H9 (cell line): Measurements from ENCODE around the gene SMC1B. TPM values are rescaled to one million over a fixed set of nuclear protein-coding genes. Genes with fewer than 3 reads are reported as not detected.

ENCODE experiments used
- DNase-seq: peaks from one replicate; pipeline ENCODE4 v3.0.0-alpha.2; 2017
- H2AFZ ChIP-seq: one replicate; pipeline ENCODE4 v1.6.1; 2013; ENCODE audit warnings: mild to moderate bottlenecking, low read length, control low read depth, moderate library complexity
- H2AK5ac ChIP-seq: 2 replicates; pipeline ENCODE4 v1.6.1; 2013; ENCODE audit warnings: low read length, control low read depth, mixed read lengths; ENCODE audit not compliant: insufficient read length
- H2BK120ac ChIP-seq: one replicate; pipeline ENCODE4 v1.6.1; 2013; ENCODE audit warnings: low read depth, mild to moderate bottlenecking, low read length, control low read depth, inconsistent platforms; ENCODE audit not compliant: poor library complexity, severe bottlenecking
- H2BK12ac ChIP-seq: 2 replicates; pipeline ENCODE4 v1.6.1; 2013; ENCODE audit warnings: low read length, control low read depth, mixed read lengths, low read depth; ENCODE audit not compliant: insufficient read length
- H2BK15ac ChIP-seq: 2 replicates; pipeline ENCODE4 v1.6.1; 2013; ENCODE audit warnings: low read depth, low read length, control low read depth
- H2BK20ac ChIP-seq: one replicate; pipeline ENCODE4 v1.6.1; 2013; ENCODE audit warnings: low read depth, mild to moderate bottlenecking, low read length, control low read depth, inconsistent platforms; ENCODE audit not compliant: poor library complexity, severe bottlenecking
- H2BK5ac ChIP-seq: 2 replicates; pipeline ENCODE4 v1.6.1; 2013; ENCODE audit warnings: low read length, control low read depth, mixed read lengths; ENCODE audit not compliant: insufficient read length
- H3K14ac ChIP-seq: 2 replicates; pipeline ENCODE4 v1.6.1; 2013; ENCODE audit warnings: low read length, control low read depth; ENCODE audit not compliant: insufficient read depth
- H3K18ac ChIP-seq: 2 replicates; pipeline ENCODE4 v1.6.1; 2013; ENCODE audit warnings: low read depth, mild to moderate bottlenecking, mixed read lengths, low read length, control low read depth; ENCODE audit not compliant: insufficient read length
- H3K23ac ChIP-seq: 2 replicates; pipeline ENCODE4 v1.6.1; 2013; ENCODE audit warnings: low read length, control low read depth, mixed read lengths, low read depth; ENCODE audit not compliant: insufficient read length
- H3K23me2 ChIP-seq: 2 replicates; pipeline ENCODE4 v1.6.1; 2013; ENCODE audit warnings: low read depth, mild to moderate bottlenecking, mixed read lengths, low read length, control low read depth; ENCODE audit not compliant: insufficient read length, poor library complexity, severe bottlenecking
- H3K27ac ChIP-seq: 2 replicates; pipeline ENCODE4 v1.5.1; 2013; ENCODE audit warnings: low read length, control low read depth, mixed read lengths, low read depth; ENCODE audit not compliant: insufficient read length
- H3K27me3 ChIP-seq: 2 replicates; pipeline ENCODE4 v1.6.1; 2013; ENCODE audit warnings: low read length, control low read depth, inconsistent platforms; ENCODE audit not compliant: insufficient read depth
- H3K4ac ChIP-seq: 2 replicates; pipeline ENCODE4 v1.6.1; 2013; ENCODE audit warnings: low read depth, mild to moderate bottlenecking, control low read depth, inconsistent platforms, low read length, moderate library complexity
- H3K4me1 ChIP-seq: 2 replicates; pipeline ENCODE4 v1.6.1; 2013; ENCODE audit warnings: low read length, control low read depth, inconsistent platforms; ENCODE audit not compliant: insufficient read depth
- H3K4me2 ChIP-seq: 2 replicates; pipeline ENCODE4 v1.6.1; 2013; ENCODE audit warnings: low read length, control low read depth, mixed read lengths; ENCODE audit not compliant: insufficient read length, insufficient read depth
- H3K56ac ChIP-seq: 2 replicates; pipeline ENCODE4 v1.6.1; 2013; ENCODE audit warnings: low read depth, mild to moderate bottlenecking, mixed read lengths, low read length, control low read depth; ENCODE audit not compliant: insufficient read length
- H3K79me1 ChIP-seq: 2 replicates; pipeline ENCODE4 v1.6.1; 2013; ENCODE audit warnings: low read depth, mild to moderate bottlenecking, moderate library complexity, low read length, control low read depth, inconsistent platforms; ENCODE audit not compliant: insufficient read depth, poor library complexity, severe bottlenecking
- H3K79me2 ChIP-seq: 2 replicates; pipeline ENCODE4 v1.6.1; 2013; ENCODE audit warnings: low read length, control low read depth, inconsistent platforms; ENCODE audit not compliant: insufficient read depth
- H3K9ac ChIP-seq: 2 replicates; pipeline ENCODE4 v1.6.1; 2013; ENCODE audit warnings: low read length, control low read depth, mixed read lengths; ENCODE audit not compliant: insufficient read length; ENCODE audit errors: extremely low read depth
- H3K9me3 ChIP-seq: one replicate; pipeline ENCODE4 v1.6.1; 2013; ENCODE audit warnings: low read depth, low read length, inconsistent platforms; ENCODE audit not compliant: control insufficient read depth
- H3T11ph ChIP-seq: one replicate; pipeline ENCODE4 v1.6.1; 2013; ENCODE audit warnings: mild to moderate bottlenecking, low read length, control low read depth, inconsistent platforms
- H4K20me1 ChIP-seq: one replicate; pipeline ENCODE4 v1.6.1; 2013; ENCODE audit not compliant: control insufficient read depth, insufficient read length, insufficient read depth
- H4K5ac ChIP-seq: 2 replicates; pipeline ENCODE4 v1.6.1; 2013; ENCODE audit warnings: low read depth, mild to moderate bottlenecking, mixed read lengths, low read length, control low read depth; ENCODE audit not compliant: insufficient read length
- H4K8ac ChIP-seq: replicated peaks from 2 replicates; pipeline ENCODE4 v1.6.1; 2013; ENCODE audit warnings: low read length, control low read depth, mixed read lengths, low read depth; ENCODE audit not compliant: insufficient read length
- H4K91ac ChIP-seq: 2 replicates; pipeline ENCODE4 v1.6.1; 2013; ENCODE audit warnings: low read depth, mild to moderate bottlenecking, moderate library complexity, mixed read lengths, low read length, control low read depth; ENCODE audit not compliant: insufficient read length
- H3K27ac Mint-ChIP-seq, 3 experiments: 2 replicates in 2 of 3; 3 replicates in 1 of 3; pipeline ENCODE4 v1.8.0; 2020 to 2021; ENCODE audit warnings: mixed read lengths in 3 of 3, mild to moderate bottlenecking in 1 of 3, moderate library complexity in 1 of 3
- H3K27me3 Mint-ChIP-seq: 2 replicates; pipeline ENCODE4 v1.8.0; 2021; ENCODE audit warnings: low read depth, mild to moderate bottlenecking, moderate library complexity, mixed read lengths
- H3K36me3 Mint-ChIP-seq, 3 experiments: 2 replicates in 2 of 3; 3 replicates in 1 of 3; pipeline ENCODE4 v1.8.0; 2020 to 2021; ENCODE audit warnings: low read depth in 3 of 3, mixed read lengths in 3 of 3; ENCODE audit not compliant: insufficient read depth in 1 of 3
- H3K4me1 Mint-ChIP-seq, 2 experiments: 2 replicates each; pipeline ENCODE4 v1.8.0; 2020; ENCODE audit warnings: mixed read lengths in 2 of 2
- H3K4me3 Mint-ChIP-seq, 2 experiments: 2 replicates in 1 of 2; 3 replicates in 1 of 2; pipeline ENCODE4 v1.8.0; 2020 to 2021; ENCODE audit warnings: mild to moderate bottlenecking in 2 of 2, mixed read lengths in 2 of 2, moderate library complexity in 1 of 2
- H3K9me3 Mint-ChIP-seq, 2 experiments: 2 replicates in 1 of 2; 3 replicates in 1 of 2; pipeline ENCODE4 v1.8.0; 2020; ENCODE audit warnings: mild to moderate bottlenecking in 2 of 2, mixed read lengths in 2 of 2, moderate library complexity in 1 of 2
- WGBS: extraction: QIAGEN DNeasy Blood & Tissue Kit; methylation state at CpG from one replicate; pipeline ENCODE4 v1.1.7; 2013; ENCODE audit warnings: missing lambda C conversion rate, low lambda C conversion rate, mixed read lengths; ENCODE audit not compliant: insufficient read length; ENCODE audit errors: extremely low coverage; 5-methylcytosine and 5-hydroxymethylcytosine counted together
- total RNA-seq: library from RNA; stranded (reverse); gene quantifications from 2 replicates; pipeline ENCODE4 v1.2.1, GENCODE V29; 2021
- TF ChIP-seq, protein P1 (sequence below): fragments of 200-600 bp; sonication (generic); conservative IDR thresholded peaks from 3 replicates; pipeline ENCODE4 v1.8.0; 2021; ENCODE audit warnings: antibody characterized with exemption, mild to moderate bottlenecking

The SMC1B gene
- total RNA-seq, 1 experiment from 2014 or later, result not detected

GRCh38 chr22:45309422-45310227 lies 103.8 kb downstream of the SMC1B start, which contains the start of gene FAM118A:
TSS of gene FAM118A (plus strand) at chr22:45309934. CDS start at chr22:45322380, 12,446 bp downstream.
- Histone ChIP-seq H2AFZ (no peak within 1 kb of the TSS), H3K9ac (peak within 1 kb of the TSS; percentile 36), H3K18ac (peak within 1 kb of the TSS; percentile 59), H2BK15ac (no peak within 1 kb of the TSS), H3K27ac (no peak within 1 kb of the TSS), H3T11ph (no peak within 1 kb of the TSS), H3K4me2 (peak within 1 kb of the TSS; percentile 76), H3K9me3 (no peaks in the 10 kb centered on the region), H4K5ac (no peak within 1 kb of the TSS), H2BK20ac (no peak within 1 kb of the TSS), H3K23ac (no peak within 1 kb of the TSS), H3K4me1 (peaks cover 4% of the 10 kb centered on the region; the same call in 1 of the 2 replicates), H3K56ac (no peak within 1 kb of the TSS), H3K23me2 (peaks cover 13% of the 10 kb centered on the region), H2BK12ac (no peak within 1 kb of the TSS), H3K79me2 (no peaks in the 10 kb centered on the region; the same call in 1 of the 2 replicates), H2AK5ac (no peak within 1 kb of the TSS), H3K14ac (peak within 1 kb of the TSS; percentile 62), H4K91ac (no peak within 1 kb of the TSS), H4K20me1 (no peaks in the 10 kb centered on the region), H4K8ac (no peak within 1 kb of the TSS), H2BK5ac (no peak within 1 kb of the TSS), H3K27me3 (no peaks in the 10 kb centered on the region), H3K79me1 (no peaks in the 10 kb centered on the region), H2BK120ac (no peak within 1 kb of the TSS), H3K4ac (no peak within 1 kb of the TSS)
- H3K4me3 Mint-ChIP-seq, result peak within 1 kb of the TSS; percentile 79 to 88
- peak; percentile 97 for DNase-seq
- H3K4me1 Mint-ChIP-seq, result peaks cover 29 to 38% of the 10 kb centered on the region in 2 experiments
- no peaks in the 10 kb centered on the region for H3K9me3 Mint-ChIP-seq
- H3K36me3 Mint-ChIP-seq, result peaks cover 4 to 7% (median 6%) of the 10 kb centered on the region in 3 experiments; a peak in 3 of 7 replicates
- TF ChIP-seq, protein P1, sequence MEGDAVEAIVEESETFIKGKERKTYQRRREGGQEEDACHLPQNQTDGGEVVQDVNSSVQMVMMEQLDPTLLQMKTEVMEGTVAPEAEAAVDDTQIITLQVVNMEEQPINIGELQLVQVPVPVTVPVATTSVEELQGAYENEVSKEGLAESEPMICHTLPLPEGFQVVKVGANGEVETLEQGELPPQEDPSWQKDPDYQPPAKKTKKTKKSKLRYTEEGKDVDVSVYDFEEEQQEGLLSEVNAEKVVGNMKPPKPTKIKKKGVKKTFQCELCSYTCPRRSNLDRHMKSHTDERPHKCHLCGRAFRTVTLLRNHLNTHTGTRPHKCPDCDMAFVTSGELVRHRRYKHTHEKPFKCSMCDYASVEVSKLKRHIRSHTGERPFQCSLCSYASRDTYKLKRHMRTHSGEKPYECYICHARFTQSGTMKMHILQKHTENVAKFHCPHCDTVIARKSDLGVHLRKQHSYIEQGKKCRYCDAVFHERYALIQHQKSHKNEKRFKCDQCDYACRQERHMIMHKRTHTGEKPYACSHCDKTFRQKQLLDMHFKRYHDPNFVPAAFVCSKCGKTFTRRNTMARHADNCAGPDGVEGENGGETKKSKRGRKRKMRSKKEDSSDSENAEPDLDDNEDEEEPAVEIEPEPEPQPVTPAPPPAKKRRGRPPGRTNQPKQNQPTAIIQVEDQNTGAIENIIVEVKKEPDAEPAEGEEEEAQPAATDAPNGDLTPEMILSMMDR, result no peak
- H3K27me3 Mint-ChIP-seq, result peaks cover 9% of the 10 kb centered on the region
- peak within 1 kb of the TSS; percentile 30 to 96 (median 73) for H3K27ac Mint-ChIP-seq
- no CpG with 5 or more reads among the region's 95 CpGs for WGBS
